Measurements from ENCODE around the gene ZNF136.

ZNF136 gene

DNA sequence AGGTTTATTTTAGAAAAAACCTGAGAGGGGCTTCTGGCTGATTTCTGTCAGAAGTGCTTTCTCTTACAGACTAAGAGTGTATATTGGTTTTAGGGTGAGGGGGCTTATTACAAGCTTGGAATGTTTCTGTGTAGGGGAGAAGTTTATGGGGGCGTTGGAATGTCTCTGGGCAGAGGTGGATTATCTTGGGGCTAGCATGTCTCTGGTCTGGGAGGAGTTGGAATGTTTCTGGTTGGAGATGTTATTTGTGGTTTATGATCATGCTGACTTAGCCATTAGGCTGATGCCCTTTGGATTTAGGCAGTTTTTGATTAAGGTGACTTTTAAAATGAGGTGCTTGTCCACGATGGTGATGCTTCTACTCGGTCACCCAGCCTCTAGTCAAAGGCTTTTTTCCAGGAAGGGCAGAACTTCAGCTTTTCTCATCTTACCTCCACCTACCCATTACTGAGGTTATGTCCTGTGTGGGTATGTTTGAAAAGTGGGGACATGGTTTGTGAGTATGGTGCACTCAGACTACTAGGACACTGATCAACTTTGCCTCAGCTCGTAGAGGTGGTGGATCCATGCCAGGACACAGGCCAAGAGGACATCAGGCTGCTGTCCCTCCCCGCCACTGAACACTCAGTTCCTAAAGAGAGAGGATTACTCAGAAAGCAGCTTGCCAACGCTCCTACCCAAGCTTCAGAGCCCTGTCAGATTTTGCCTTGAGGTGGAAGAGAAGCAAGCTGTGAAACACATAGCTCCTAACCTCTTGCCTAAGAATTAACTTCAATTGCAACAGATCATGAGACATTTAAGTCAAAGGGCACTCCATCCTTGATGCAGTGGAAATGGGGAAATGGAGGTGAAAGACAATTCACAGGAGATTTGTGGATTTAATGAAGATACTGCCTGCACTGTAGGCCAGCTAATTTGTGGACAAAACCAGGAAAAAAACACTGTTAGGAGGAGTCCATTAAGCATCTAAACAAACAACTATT, 68.1 kb downstream of the ZNF136 start:
- H3K4me3 ChIP-seq (ENCODE audit: low read depth, low read length) = no peak overlapping the region
- no peak overlapping the region for H3K27ac ChIP-seq (ENCODE audit: low read depth, low read length)
- peaks cover 5% of the 10 kb centered on the region; the same call in 1 of the 2 replicates for H3K36me3 ChIP-seq (ENCODE audit: insufficient read depth, low read length)
- H3K79me2 ChIP-seq (ENCODE audit: control insufficient read depth, insufficient read depth, low read length, unreplicated experiment) = no peaks in the 10 kb centered on the region
- H2AFZ ChIP-seq (ENCODE audit: low read length, unreplicated experiment) = no peak overlapping the region
- no peaks in the 10 kb centered on the region for H3K27me3 ChIP-seq (ENCODE audit: insufficient read depth, low read length)
- no peaks in the 10 kb centered on the region for H3K4me1 ChIP-seq (ENCODE audit: control insufficient read depth, insufficient read depth, low read length, unreplicated experiment)

DNA sequence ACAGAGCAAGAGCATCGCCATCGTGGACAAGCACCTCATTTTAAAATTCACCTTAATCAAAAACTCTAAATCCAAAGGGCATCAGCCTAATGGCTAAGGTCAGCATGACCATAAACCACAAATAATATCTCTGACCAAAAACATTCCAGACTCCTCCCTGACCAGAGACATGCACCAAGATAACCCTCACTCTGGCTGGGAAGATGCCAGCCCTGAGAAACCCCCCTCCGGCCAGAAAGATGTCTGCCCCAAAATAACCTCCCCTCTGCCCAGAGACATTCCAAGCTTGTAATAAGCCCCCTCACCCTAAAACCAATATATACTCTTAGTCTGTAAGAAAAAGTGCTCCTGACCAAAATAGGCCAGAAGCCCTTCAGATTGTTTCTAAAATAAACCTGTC, 70.1 kb downstream of the ZNF136 start:
- H3K4me1 ChIP-seq (ENCODE audit: control insufficient read depth, insufficient read depth, low read length, unreplicated experiment) = no peaks in the 10 kb centered on the region
- H3K79me2 ChIP-seq (ENCODE audit: control insufficient read depth, insufficient read depth, low read length, unreplicated experiment) = no peaks in the 10 kb centered on the region
- H3K36me3 ChIP-seq (ENCODE audit: insufficient read depth, low read length) = peaks cover 5% of the 10 kb centered on the region; the same call in 1 of the 2 replicates
- H3K27me3 ChIP-seq (ENCODE audit: insufficient read depth, low read length) = no peaks in the 10 kb centered on the region
- no peak overlapping the region for H3K4me3 ChIP-seq (ENCODE audit: low read depth, low read length)
- H3K27ac ChIP-seq (ENCODE audit: low read depth, low read length) = no peak overlapping the region
- no peak overlapping the region for H2AFZ ChIP-seq (ENCODE audit: low read length, unreplicated experiment)

DNA sequence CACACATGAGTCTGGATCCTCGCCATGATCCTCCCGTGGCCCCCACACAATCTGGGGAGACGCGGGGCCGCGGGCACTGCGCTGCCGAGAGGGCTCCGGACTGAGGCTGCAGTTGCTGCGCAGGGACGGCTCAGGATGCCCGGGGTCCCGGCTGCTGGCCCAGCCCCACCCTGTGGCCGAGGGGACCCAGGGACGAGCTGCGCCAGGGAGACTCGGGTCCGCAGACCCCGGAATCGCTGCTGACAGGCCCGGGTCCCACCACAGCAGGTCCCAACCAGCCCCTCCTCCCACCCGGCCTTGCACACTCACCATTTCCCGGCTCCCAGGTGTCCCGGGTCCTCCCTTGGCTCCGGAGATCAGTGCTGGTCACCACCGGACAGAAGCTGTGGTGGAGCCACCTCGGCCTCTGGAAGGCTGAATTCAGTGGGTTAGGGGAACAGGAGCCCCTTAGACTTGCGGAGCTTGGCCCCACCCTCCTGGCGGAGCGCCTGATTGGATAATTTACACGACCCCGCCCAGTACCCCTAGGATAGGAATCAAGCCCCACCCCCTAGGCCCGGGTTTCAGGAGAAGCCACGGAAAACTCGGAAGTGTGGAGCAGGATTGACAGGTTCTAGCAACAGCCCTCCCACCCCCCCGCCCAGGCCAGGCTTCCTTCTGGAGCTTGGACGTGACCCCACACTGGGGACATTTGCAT, 74.4 kb downstream of the ZNF136 start:
- H3K79me2 ChIP-seq (ENCODE audit: control insufficient read depth, insufficient read depth, low read length, unreplicated experiment) = no peaks in the 10 kb centered on the region
- H3K36me3 ChIP-seq (ENCODE audit: insufficient read depth, low read length) = peaks cover 5% of the 10 kb centered on the region; the same call in 1 of the 2 replicates
- H3K4me3 ChIP-seq (ENCODE audit: low read depth, low read length) = no peak overlapping the region
- no peak overlapping the region for H2AFZ ChIP-seq (ENCODE audit: low read length, unreplicated experiment)
- no peak overlapping the region for H3K27ac ChIP-seq (ENCODE audit: low read depth, low read length)
- H3K4me1 ChIP-seq (ENCODE audit: control insufficient read depth, insufficient read depth, low read length, unreplicated experiment) = no peaks in the 10 kb centered on the region
- no peaks in the 10 kb centered on the region for H3K27me3 ChIP-seq (ENCODE audit: insufficient read depth, low read length)

Measured in ACC112 (cell line).